GM19468 (cell line): ENCODE measurements around the gene PDCD4.

Experiments
- ATAC-seq: cut with Tn5 transposase; IDR thresholded peaks from one replicate; pipeline ENCODE4 v1.9.1; 2021; ENCODE audit warnings: mild to moderate bottlenecking, moderate library complexity, moderate number of reproducible peaks; ENCODE audit not compliant: unreplicated experiment; ENCODE audit errors: extremely low read depth

The PDCD4 gene

DNA sequence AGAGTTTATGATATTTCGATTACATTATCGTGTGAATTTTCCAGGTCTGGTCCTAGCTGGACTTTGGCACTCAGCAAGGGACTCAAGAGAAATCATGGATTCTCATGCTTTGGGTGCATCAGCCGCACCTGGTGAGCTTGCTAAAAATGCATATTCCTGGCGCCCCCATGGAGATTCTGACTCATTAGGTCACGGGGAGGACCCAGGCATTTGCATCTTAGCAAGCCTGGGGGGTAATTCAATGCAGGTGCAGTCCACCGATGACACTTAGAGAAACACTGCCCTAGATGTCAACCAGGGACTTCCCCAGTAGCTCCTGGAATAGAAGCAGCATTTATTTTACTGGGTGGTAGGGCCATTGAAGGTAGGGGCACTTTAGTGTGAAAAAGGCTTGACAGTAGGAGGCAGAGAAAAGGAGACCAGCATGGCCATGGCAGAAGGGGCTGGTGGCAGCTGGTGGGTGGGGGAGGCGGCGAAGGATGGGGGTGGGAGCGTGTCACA lies 29.9 kb upstream of the PDCD4 start:
- peak; percentile 65 for ATAC-seq

DNA sequence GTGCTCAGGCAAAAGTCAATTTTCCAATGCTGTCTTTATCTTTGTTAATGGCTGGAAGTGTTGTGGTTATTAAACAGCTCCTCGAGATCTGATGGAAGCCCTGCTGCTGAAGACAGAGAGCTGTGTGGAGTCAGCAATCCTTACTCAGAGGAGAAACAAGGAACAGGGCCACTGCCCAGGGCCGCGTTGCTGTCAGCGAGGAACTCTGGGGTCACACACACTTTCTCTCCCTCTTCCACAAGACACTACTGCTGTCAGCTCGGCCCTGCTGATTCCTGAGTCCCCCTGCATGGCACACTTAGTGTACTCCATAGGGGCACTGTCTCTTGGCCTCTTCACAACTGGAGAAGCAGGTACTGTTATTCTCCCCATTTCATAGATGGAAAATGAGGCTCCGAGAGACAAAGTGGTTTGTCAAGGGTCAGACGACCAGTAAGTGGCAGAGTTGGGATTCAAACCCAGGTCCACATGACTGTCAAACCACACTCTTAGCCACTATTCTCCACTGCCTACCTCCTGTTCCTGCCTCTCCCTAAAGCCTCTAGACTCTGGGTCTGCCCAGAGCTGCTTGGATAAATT lies 29.3 kb upstream of the PDCD4 start:
- ATAC-seq = no peak

GRCh38 chr10:110843031-110843430 lies 28.7 kb upstream of the PDCD4 start:
- ATAC-seq = peak; percentile 76

DNA sequence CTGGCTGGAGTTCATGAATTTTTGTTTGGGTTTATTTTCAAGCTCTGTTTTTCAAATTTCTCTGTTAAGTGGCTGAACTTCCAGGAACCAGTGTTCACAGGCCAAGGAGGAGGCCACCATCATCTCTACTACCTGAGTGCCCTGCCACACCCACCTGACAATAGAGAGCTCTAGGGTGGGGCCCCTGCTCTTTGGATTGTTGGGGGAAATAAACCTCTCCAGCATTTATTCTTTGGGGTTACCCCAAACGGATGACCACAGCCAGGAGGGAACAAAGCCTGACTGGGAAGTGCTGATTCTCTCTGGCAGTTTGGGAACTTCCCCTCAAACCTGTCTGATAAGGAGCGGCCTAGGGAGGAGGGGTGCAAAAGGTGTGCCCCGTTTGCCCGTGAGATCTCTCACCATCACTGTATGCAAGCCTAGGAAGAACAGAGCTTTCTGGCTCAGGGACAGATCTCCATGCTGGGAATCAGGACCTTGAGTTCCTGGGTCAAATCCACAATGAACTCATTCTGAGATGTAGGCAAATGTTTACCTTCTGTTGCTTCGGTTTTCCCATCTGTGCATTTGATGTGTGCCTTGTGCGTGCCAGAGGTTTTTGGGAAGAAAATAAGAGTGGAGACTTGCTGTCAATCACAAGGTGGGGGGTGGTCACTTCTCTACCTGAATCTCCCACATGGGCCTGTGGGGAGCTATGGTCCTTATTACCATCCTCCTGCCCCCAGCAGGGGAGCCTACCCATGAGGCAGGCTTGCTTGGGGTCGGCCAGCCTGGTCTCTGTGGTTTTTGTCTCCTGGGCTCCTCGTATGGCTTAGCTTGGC lies 27.7 kb upstream of the PDCD4 start:
- ATAC-seq = no peak

DNA sequence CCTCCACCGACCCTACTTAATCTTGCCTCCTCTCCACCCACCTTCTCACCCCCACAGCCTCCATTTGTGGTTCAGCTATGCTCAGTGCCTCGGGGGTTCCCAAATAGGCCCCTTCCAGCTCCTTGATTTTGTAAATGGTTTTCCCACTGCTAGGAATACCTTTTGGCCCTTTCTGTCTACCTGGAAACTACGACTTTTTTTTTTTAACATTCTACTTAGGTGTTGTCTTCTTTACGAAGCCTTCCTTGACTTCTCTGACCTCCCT lies 27.2 kb upstream of the PDCD4 start:
- ATAC-seq = no peak

- no peak for ATAC-seq
Measured at GRCh38 chr10:110845192-110845755, 26.5 kb upstream of the PDCD4 start.

- ATAC-seq = no peak
Measured at GRCh38 chr10:110845756-110846620, 25.7 kb upstream of the PDCD4 start.

GRCh38 chr10:110847374-110847773 lies 24.4 kb upstream of the PDCD4 start:
- no peak for ATAC-seq

DNA sequence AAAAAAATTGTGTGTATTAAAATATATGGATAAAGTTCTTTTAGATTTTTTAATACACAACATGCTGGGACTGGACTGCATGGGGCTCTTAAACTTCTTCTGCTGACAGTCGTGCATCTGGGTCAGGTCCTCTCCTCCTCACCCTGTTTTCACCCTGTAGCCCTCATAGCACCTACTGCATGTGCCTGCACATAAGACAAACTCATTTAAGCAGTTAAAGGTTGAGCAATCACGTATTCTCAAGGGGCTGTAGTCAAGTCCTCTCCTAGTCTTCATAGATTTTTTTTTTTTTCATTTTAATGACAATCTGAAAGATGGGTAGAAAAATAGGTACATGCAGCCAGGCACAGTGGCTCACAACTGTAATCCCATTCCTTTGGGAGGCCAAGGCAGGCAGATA lies 23.6 kb upstream of the PDCD4 start:
- ATAC-seq = no peak

- no peak for ATAC-seq
Measured at GRCh38 chr10:110850099-110850498, 21.6 kb upstream of the PDCD4 start.

DNA sequence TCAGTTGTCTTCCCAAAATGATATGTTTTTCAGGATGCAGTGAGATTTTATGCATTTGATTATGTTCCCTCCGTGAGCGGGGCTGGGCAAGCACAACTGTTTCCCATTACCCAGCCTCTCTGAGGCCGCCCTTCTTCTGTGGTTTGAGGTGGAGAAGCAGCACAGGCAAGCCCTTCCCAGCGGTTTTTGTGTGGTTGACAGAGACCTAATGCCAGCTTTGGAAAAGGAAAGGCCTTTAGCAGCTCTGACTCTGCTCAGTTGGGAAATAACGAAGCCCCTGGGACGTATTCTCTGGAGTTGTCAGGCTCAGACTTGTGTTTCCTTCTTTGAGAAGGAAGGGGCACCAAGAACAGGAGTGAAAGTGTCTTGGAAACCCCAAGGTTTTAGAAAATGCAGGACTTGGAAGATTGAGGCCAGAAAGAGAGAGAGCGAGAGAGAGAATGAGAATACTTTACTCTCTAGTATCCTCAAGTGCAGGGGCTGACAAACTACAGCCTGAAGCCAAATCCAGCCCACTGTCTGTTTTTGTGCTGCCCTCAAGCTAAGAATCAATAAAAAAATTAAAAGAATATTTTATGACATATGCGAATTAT lies 20.6 kb upstream of the PDCD4 start:
- no peak for ATAC-seq

DNA sequence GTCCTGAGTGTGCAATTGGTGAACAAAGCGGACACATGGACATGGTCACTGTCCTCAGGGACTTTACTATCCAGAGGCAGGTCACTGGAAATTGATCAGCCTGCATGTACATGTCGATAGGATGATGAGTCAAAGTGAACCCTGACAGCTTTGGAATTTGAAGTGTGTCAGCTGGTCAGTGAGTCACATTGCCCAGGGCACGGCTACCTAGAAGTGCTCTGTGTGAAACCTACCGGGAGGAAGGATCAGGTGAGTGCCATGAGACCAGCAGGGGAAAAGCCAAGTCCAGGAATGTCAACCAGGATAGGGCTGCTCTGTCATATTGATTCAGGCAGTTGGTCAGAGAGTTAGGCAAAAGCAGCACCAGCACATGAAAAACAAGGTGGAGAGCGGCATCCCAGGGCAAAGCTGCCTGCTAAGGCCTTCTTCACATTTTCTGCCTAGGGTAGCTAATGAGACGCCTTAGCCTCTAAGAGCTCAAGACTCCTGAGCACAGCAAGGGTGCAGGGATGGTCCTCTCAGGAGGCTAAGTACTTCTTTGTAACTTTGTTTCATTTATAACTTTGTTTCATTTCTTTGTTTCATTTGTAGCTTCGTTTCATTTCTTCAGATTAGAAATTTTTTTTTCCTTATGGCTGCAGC lies 19.4 kb upstream of the PDCD4 start:
- ATAC-seq = no peak

GRCh38 chr10:110852947-110853346 lies 18.8 kb upstream of the PDCD4 start:
- no peak for ATAC-seq

GRCh38 chr10:110853921-110854605 lies 17.7 kb upstream of the PDCD4 start:
- no peak for ATAC-seq

- no peak for ATAC-seq
Measured at GRCh38 chr10:110857265-110858171, 14.2 kb upstream of the PDCD4 start.

DNA sequence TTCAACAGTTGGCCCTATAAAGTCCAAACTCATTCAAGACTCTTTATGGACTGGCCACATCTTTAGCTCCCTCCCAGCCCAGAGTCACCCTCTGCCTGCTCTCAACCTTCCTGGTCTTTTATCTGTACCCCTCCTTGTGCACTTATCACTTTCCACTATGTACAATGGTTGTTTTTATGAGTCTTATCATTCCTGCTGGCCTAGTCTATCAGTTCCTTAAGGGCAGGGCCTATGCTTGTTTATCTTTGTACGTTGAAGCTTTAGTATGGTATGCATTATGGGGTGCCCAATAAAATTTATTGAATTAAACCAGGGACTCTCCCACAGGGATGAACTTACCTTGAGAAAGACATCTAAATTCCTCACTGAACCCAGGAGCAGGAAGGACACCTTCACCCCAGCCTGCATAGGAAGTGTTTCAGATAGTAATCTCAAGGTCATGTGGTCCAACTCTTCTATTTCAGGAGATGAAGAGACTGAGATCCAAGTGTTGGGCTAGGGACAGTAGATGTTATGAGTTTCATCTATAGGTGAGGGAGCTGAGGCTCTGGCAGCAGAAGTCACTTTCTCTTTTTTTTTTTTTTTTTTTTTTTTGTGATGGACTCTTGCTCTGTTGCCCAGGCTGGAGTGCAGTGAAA lies 13.3 kb upstream of the PDCD4 start:
- no peak for ATAC-seq

- ATAC-seq = no peak
Measured at GRCh38 chr10:110859206-110859972, 12.3 kb upstream of the PDCD4 start.
